IMR-90 (cell line): Measurements from ENCODE around the gene PPP3CA. TPM values are rescaled to one million over a fixed set of nuclear protein-coding genes. Genes with fewer than 3 reads are reported as not detected.

Source experiments
- ATAC-seq: fragments of 200-7000 bp; cut with Tn5 transposase; 2 replicates; pipeline ENCODE4 v1.9.1; 2020; ENCODE audit warnings: low read depth, mild to moderate bottlenecking, moderate library complexity
- BruUV-seq: library from RNA; stranded (reverse); fragments of 400-500 nt; replicated peaks from 2 replicates; lab custom pipeline; 2021; lab: Mats Ljungman, UMichigan
- CTCF ChIA-PET: fragments of 300-600 bp; formaldehyde crosslinking; extraction: SDS; loops from one replicate; lab custom pipeline; 2021; ENCODE audit warnings: antibody characterized with exemption; lab: Yijun Ruan, JAX
- POLR2A ChIA-PET: fragments of 300-600 bp; sonication (Branson Sonifier 250); formaldehyde crosslinking; loops from one replicate; lab custom pipeline; 2022; ENCODE audit warnings: antibody characterized with exemption; ENCODE audit not compliant: unreplicated experiment; lab: Charles Lee
- DNase-seq: peaks from one replicate; pipeline ENCODE4 v3.0.0; 2013
- H2AFZ ChIP-seq: replicated peaks from 2 replicates; pipeline ENCODE3; 2013; ENCODE audit warnings: low read length, mild to moderate bottlenecking; ENCODE audit not compliant: poor library complexity
- H2AK5ac ChIP-seq: 2 replicates; pipeline ENCODE4 v1.6.1; 2013; ENCODE audit warnings: low read depth, low read length, inconsistent platforms
- H2AK9ac ChIP-seq: replicated peaks from 2 replicates; pipeline ENCODE3; 2013; ENCODE audit warnings: mild to moderate bottlenecking, low read depth, low read length, moderate library complexity; ENCODE audit not compliant: poor library complexity
- H2BK120ac ChIP-seq: 2 replicates; pipeline ENCODE4 v1.6.1; 2013; ENCODE audit warnings: low read depth, low read length, inconsistent platforms
- H2BK15ac ChIP-seq: 3 replicates; pipeline ENCODE4 v1.6.1; 2013; ENCODE audit warnings: low read depth, low read length, inconsistent platforms
- H2BK20ac ChIP-seq: 2 replicates; pipeline ENCODE4 v1.6.1; 2013; ENCODE audit warnings: low read depth, mild to moderate bottlenecking, inconsistent platforms, low read length, moderate library complexity
- H2BK5ac ChIP-seq: 2 replicates; pipeline ENCODE4 v1.6.1; 2013; ENCODE audit warnings: mild to moderate bottlenecking, low read depth, low read length, inconsistent platforms; ENCODE audit not compliant: poor library complexity, severe bottlenecking
- H3K14ac ChIP-seq: replicated peaks from 2 replicates; pipeline ENCODE4 v1.6.1; 2013; ENCODE audit warnings: low read depth, low read length, inconsistent platforms
- H3K18ac ChIP-seq: 2 replicates; pipeline ENCODE4 v1.6.1; 2013; ENCODE audit warnings: low read depth, low read length, control low read depth
- H3K23ac ChIP-seq: 2 replicates; pipeline ENCODE4 v1.6.1; 2013; ENCODE audit warnings: low read depth, low read length, inconsistent platforms
- H3K27ac ChIP-seq: 2 replicates; pipeline ENCODE4 v1.5.1; 2013; ENCODE audit warnings: mild to moderate bottlenecking, control low read depth, low read length; ENCODE audit not compliant: insufficient read depth
- H3K27me3 ChIP-seq: 2 replicates; pipeline ENCODE4 v1.6.1; 2013; ENCODE audit warnings: low read length; ENCODE audit not compliant: control insufficient read depth, insufficient read depth
- H3K36me3 ChIP-seq: 2 replicates; pipeline ENCODE4 v1.6.1; 2013; ENCODE audit warnings: low read length, mixed read lengths; ENCODE audit not compliant: control insufficient read depth, insufficient read depth
- H3K4ac ChIP-seq: 2 replicates; pipeline ENCODE4 v1.6.1; 2013; ENCODE audit warnings: low read depth, low read length, inconsistent platforms
- H3K4me1 ChIP-seq: 2 replicates; pipeline ENCODE4 v1.6.1; 2013; ENCODE audit warnings: low read length, mixed read lengths; ENCODE audit not compliant: control insufficient read depth, insufficient read depth
- H3K4me2 ChIP-seq: 2 replicates; pipeline ENCODE4 v1.6.1; 2013; ENCODE audit warnings: low read depth, mild to moderate bottlenecking, control low read depth, low read length, moderate library complexity
- H3K4me3 ChIP-seq: 2 replicates; pipeline ENCODE4 v1.5.1; 2013; ENCODE audit warnings: low read depth, mild to moderate bottlenecking, control low read depth, low read length, moderate library complexity; ENCODE audit not compliant: insufficient read depth
- H3K56ac ChIP-seq: 2 replicates; pipeline ENCODE4 v1.6.1; 2013; ENCODE audit warnings: low read length, inconsistent platforms; ENCODE audit not compliant: insufficient read depth; ENCODE audit errors: extremely low read depth
- H3K79me1 ChIP-seq, 2 experiments: 2 replicates each; pipeline ENCODE4 v1.6.1; 2013; ENCODE audit warnings: low read length in 2 of 2, inconsistent platforms in 1 of 2, low read depth in 1 of 2
- H3K9ac ChIP-seq: 2 replicates; pipeline ENCODE4 v1.6.1; 2013; ENCODE audit warnings: low read depth, low read length, control low read depth
- H3K9me1 ChIP-seq: 2 replicates; pipeline ENCODE4 v1.6.1; 2013; ENCODE audit warnings: low read length, inconsistent platforms; ENCODE audit not compliant: insufficient read depth
- H3K9me3 ChIP-seq: 2 replicates; pipeline ENCODE4 v1.6.1; 2013; ENCODE audit warnings: low read length; ENCODE audit not compliant: control insufficient read depth, insufficient read depth
- H4K20me1 ChIP-seq: 2 replicates; pipeline ENCODE4 v1.6.1; 2013; ENCODE audit warnings: low read length, inconsistent platforms; ENCODE audit not compliant: insufficient read depth
- H4K5ac ChIP-seq: 2 replicates; pipeline ENCODE4 v1.6.1; 2013; ENCODE audit warnings: mild to moderate bottlenecking, low read depth, low read length, control low read depth
- H4K8ac ChIP-seq, 2 experiments: 2 replicates each; pipeline ENCODE4 v1.6.1; 2013; ENCODE audit warnings: low read depth in 2 of 2, low read length in 2 of 2, control low read depth in 1 of 2, inconsistent platforms in 1 of 2
- H4K91ac ChIP-seq: 2 replicates; pipeline ENCODE4 v1.6.1; 2013; ENCODE audit warnings: low read depth, low read length, inconsistent platforms; ENCODE audit not compliant: insufficient read depth
- BHLHE40 ChIP-seq: fragments of 150-350 bp; IDR thresholded peaks from 2 replicates; pipeline ENCODE4 v1.6.1; 2016; ENCODE audit warnings: mild to moderate bottlenecking, low read depth, low read length
- CEBPB ChIP-seq: IDR thresholded peaks from 2 replicates; pipeline ENCODE4 v1.6.1; 2012; ENCODE audit warnings: low read depth, low read length, improper control_type of control experiment
- CHD1 ChIP-seq: IDR thresholded peaks from 2 replicates; pipeline ENCODE4 v1.6.1; 2012; ENCODE audit warnings: low read depth, low read length, improper control_type of control experiment
- CTCF ChIP-seq: conservative IDR thresholded peaks from 2 replicates; pipeline ENCODE4 v1.5.1; 2012; ENCODE audit warnings: mild to moderate bottlenecking, low read depth, low read length, improper control_type of control experiment
- ELK1 ChIP-seq: fragments of 150-350 bp; IDR thresholded peaks from 2 replicates; pipeline ENCODE4 v1.6.1; 2016; ENCODE audit warnings: low read depth, mild to moderate bottlenecking, low read length, moderate library complexity, borderline replicate concordance
- FOS ChIP-seq: fragments of 150-350 bp; IDR thresholded peaks from 2 replicates; pipeline ENCODE4 v1.6.1; 2016; ENCODE audit warnings: low read depth, low read length
- MAFK ChIP-seq: IDR thresholded peaks from 2 replicates; pipeline ENCODE4 v1.6.1; 2012; ENCODE audit warnings: low read depth, low read length, improper control_type of control experiment
- MAZ ChIP-seq: IDR thresholded peaks from 2 replicates; pipeline ENCODE4 v1.6.1; 2012; ENCODE audit warnings: low read depth, mild to moderate bottlenecking, low read length, improper control_type of control experiment, moderate library complexity, borderline replicate concordance
- MXI1 ChIP-seq: IDR thresholded peaks from 2 replicates; pipeline ENCODE4 v1.6.1; 2012; ENCODE audit warnings: low read depth, mild to moderate bottlenecking, low read length, moderate library complexity, borderline replicate concordance
- RAD21 ChIP-seq: IDR thresholded peaks from 2 replicates; pipeline ENCODE4 v1.6.1; 2012; ENCODE audit warnings: low read length, improper control_type of control experiment
- RCOR1 ChIP-seq: IDR thresholded peaks from 2 replicates; pipeline ENCODE4 v1.6.1; 2012; ENCODE audit warnings: mild to moderate bottlenecking, low read length, improper control_type of control experiment; ENCODE audit not compliant: insufficient replicate concordance
- RFX5 ChIP-seq: IDR thresholded peaks from 2 replicates; pipeline ENCODE4 v1.8.0; 2012; ENCODE audit warnings: low read depth, mild to moderate bottlenecking, low read length, moderate library complexity
- SMC3 ChIP-seq: fragments of 150-350 bp; IDR thresholded peaks from 2 replicates; pipeline ENCODE4 v1.6.1; 2016; ENCODE audit warnings: low read depth, mild to moderate bottlenecking, antibody characterized with exemption, low read length, moderate library complexity
- USF2 ChIP-seq: fragments of 150-350 bp; IDR thresholded peaks from 2 replicates; pipeline ENCODE4 v1.6.1; 2017; ENCODE audit warnings: mild to moderate bottlenecking, antibody characterized with exemption, low read length, low read depth
- WGBS, 2 experiments: methylation state at CpG; one replicate each; pipeline versions ENCODE4 v1.1.5 to v1.1.7; 2013; ENCODE audit warnings: missing lambda C conversion rate in 2 of 2; ENCODE audit not compliant: insufficient read length in 1 of 2; ENCODE audit errors: extremely low coverage in 2 of 2; 5-methylcytosine and 5-hydroxymethylcytosine counted together
- dilution Hi-C: fragments of 300-500 bp; cut with HindIII; formaldehyde crosslinking; loops from one replicate; pipeline ENCODE4 v1.14.3; 2018; ENCODE audit warnings: low sequenced_read_pairs; ENCODE audit not compliant: unreplicated experiment
- in situ Hi-C: fragments of 300-500 bp; cut with MboI; formaldehyde crosslinking; loops from 3 replicates; pipeline ENCODE4 v1.14.3; 2019; ENCODE audit warnings: low sequenced_read_pairs, inconsistent platforms, mixed read lengths
- intact Hi-C: fragments of 100-400 bp; cut with micrococcal nuclease; formaldehyde crosslinking; loops from 2 replicates; pipeline ENCODE4 v1.10.0; 2022
- polyA plus RNA-seq, 3 experiments: library from polyadenylated mRNA; depleted of rRNA; stranded (reverse); fragments of >200 nt; gene quantifications; 2 replicates each; pipeline ENCODE4 v1.2.3, GENCODE V29; 2012; ENCODE audit warnings: low replicate concordance in 1 of 3
- total RNA-seq: library from RNA; depleted of rRNA; stranded (reverse); fragments of >200 nt; gene quantifications from 2 replicates; pipeline ENCODE4 v1.2.3, GENCODE V29; 2012

The PPP3CA gene
- total and polyA plus RNA-seq, 2 of the 4 experiments (the other 2 are of a cell fraction) = 14.5 to 48.6 TPM

GRCh38 chr4:100988876-100989275 is 358.4 kb downstream of the PPP3CA start:
- TF ChIP-seq USF2 (no peak), CTCF (no peak), RCOR1 (no peak), MXI1 (no peak), ELK1 (no peak), MAZ (no peak), SMC3 (no peak), RFX5 (no peak), MAFK (no peak), CEBPB (no peak), RAD21 (no peak), BHLHE40 (no peak), FOS (no peak), CHD1 (no peak)
- Histone ChIP-seq H4K8ac (no peak overlapping the region), H3K4me3 (no peak overlapping the region), H3K36me3 (no peaks in the 10 kb centered on the region), H2BK20ac (no peak overlapping the region), H3K4me1 (no peaks in the 10 kb centered on the region), H3K9me1 (no peaks in the 10 kb centered on the region), H4K5ac (no peak overlapping the region), H3K9ac (no peak overlapping the region), H2BK15ac (no peak overlapping the region), H2BK5ac (no peak overlapping the region), H4K91ac (no peak overlapping the region), H3K56ac (no peak overlapping the region), H3K14ac (no peak overlapping the region), H3K79me1 (no peaks in the 10 kb centered on the region), H3K4me2 (no peak overlapping the region), H2AFZ (no peak overlapping the region), H3K23ac (no peak overlapping the region), H3K9me3 (no peaks in the 10 kb centered on the region), H3K4ac (no peak overlapping the region), H3K18ac (no peak overlapping the region), H3K27me3 (no peaks in the 10 kb centered on the region), H3K27ac (no peak overlapping the region), H2BK120ac (no peak overlapping the region), H2AK5ac (no peak overlapping the region), H2AK9ac (no peak overlapping the region), H4K20me1 (no peaks in the 10 kb centered on the region)
- no TSS peak for BruUV-seq
- DNase-seq (no peak), ATAC-seq (no peak)
- no CpG with 5 or more reads among the region's 4 CpGs for WGBS, 2 experiments
- in situ Hi-C loops = no loop called here
- ChIA-PET POLR2A (no interaction called here), CTCF (no interaction called here)
- dilution Hi-C loops = no loop called here
- intact Hi-C loops = no loop called here
